ENCODE measurements around the gene TBCK.
"Not testable (repeated sequence)": the region's sequence is repeated elsewhere in the genome, so short reads cannot be mapped to it uniquely, and the experiment has no call there.

TBCK gene

GRCh38 chr4:106132045-106132444 lies 184.0 kb downstream of the TBCK start:
- no peak for DNase-seq (ENCODE audit: low read depth in 2 of 3, low spot score in 1 of 3)

- no peak for DNase-seq (ENCODE audit: low read depth in 2 of 3, low spot score in 1 of 3)
Measured at GRCh38 chr4:106126062-106126461, 189.9 kb downstream of the TBCK start.

DNA sequence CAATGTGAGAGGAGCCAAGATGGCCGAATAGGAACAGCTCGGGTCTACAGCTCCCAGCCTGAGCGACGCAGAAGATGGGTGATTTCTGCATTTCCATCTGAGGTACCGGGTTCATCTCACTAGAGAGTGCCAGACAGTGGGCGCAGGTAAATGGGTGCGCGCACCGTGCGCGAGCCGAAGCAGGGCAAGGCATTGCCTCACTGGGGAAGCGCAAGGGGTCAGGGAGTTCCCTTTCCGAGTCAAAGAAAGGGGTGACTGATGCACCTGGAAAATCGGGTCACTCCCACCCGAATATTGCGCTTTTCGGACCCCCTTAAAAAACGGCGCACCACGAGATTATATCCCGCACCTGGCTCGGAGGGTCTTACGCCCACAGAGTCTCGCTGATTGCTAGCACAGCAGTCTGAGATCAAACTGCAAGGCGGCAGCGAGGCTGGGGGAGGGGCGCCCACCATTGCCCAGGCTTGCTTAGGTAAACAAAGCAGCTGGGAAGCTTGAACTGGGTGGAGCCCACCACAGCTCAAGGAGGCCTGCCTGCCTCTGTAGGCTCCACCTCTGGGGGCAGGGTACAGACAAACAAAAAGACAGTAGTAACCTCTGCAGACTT lies 196.0 kb downstream of the TBCK start:
- DNase-seq (ENCODE audit: low read depth in 2 of 3, low spot score in 1 of 3): not testable (repeated sequence)

DNA sequence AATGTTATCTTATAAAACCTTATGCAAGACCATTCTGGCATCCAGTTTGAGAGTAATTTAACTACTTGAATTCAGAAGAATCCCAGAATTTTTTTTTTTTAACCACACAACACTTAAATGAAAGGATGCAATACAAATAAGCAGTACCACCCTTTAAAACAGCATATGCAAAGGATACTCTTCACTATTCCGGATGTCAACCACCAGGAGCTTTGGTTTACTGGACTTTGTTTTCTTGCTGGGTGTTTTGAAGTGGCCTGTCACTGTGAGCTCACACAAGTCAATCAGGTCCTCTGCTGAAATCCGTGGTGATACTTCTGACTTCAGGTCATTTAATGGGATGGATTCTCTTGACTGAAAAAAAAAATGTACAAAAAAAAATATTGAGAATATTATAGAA lies 200.0 kb downstream of the TBCK start:
- DNase-seq (ENCODE audit: low read depth in 2 of 3, low spot score in 1 of 3): no peak

GRCh38 chr4:106114270-106114669 lies 201.7 kb downstream of the TBCK start:
- DNase-seq (ENCODE audit: low read depth in 2 of 3, low spot score in 1 of 3): no peak

GRCh38 chr4:106111778-106112469 lies 204.1 kb downstream of the TBCK start:
- DNase-seq (ENCODE audit: low read depth in 2 of 3, low spot score in 1 of 3): not testable (repeated sequence)

- no peak for DNase-seq (ENCODE audit: low read depth in 2 of 3, low spot score in 1 of 3)
Measured at GRCh38 chr4:106109929-106110328, 206.1 kb downstream of the TBCK start.

DNA sequence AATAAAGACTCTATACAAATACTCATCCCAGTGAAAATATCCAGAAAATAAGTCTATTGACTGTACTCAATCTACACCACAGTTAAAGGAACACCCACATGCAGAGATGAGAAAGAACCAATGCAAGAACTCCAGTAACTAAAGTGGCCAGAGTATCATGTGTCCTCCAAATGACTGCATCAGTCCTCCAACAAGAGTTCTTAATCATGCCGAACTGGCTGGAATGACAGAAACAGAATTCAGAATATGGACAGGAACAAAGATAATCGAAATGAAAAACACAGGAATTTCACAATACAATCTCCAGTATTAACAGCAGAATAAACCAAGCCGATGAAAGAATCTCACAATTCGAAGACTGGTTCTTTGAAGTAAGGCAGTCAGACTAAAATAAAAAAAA lies 210.3 kb downstream of the TBCK start:
- DNase-seq (ENCODE audit: low read depth in 2 of 3, low spot score in 1 of 3): no peak

DNA sequence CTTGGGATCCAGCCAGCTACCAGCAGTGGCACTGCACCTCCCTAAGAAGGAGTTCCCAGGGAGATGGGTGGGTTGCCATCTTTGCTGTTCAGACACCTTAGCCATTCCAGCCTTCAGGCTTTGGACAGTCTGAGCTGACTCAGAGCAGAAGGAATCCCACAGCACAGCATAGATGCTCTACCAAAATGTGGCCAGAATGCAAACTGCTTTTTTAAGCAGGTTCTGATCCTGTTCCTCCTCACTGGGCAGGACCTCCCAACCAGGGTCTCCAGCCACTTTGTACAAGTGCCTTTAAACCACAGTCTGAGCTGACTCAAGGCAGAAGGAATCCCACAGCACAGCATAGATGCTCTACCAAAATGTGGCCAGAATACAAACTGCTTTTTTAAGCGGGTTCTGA lies 211.7 kb downstream of the TBCK start:
- DNase-seq (ENCODE audit: low read depth in 2 of 3, low spot score in 1 of 3): no peak

GRCh38 chr4:106096454-106096853 lies 219.6 kb downstream of the TBCK start:
- no peak for DNase-seq (ENCODE audit: low read depth in 2 of 3, low spot score in 1 of 3)

- DNase-seq (ENCODE audit: low read depth in 2 of 3, low spot score in 1 of 3): no peak
Measured at GRCh38 chr4:106095408-106095807, 220.6 kb downstream of the TBCK start.

GRCh38 chr4:106092361-106093040 lies 223.5 kb downstream of the TBCK start:
- DNase-seq (ENCODE audit: low read depth in 2 of 3, low spot score in 1 of 3): no peak

- DNase-seq (ENCODE audit: low read depth in 2 of 3, low spot score in 1 of 3): no peak
Measured at GRCh38 chr4:106090826-106091225, 225.2 kb downstream of the TBCK start.

GRCh38 chr4:106083065-106083464 lies 232.9 kb downstream of the TBCK start:
- DNase-seq (ENCODE audit: low read depth in 2 of 3, low spot score in 1 of 3): no peak

DNA sequence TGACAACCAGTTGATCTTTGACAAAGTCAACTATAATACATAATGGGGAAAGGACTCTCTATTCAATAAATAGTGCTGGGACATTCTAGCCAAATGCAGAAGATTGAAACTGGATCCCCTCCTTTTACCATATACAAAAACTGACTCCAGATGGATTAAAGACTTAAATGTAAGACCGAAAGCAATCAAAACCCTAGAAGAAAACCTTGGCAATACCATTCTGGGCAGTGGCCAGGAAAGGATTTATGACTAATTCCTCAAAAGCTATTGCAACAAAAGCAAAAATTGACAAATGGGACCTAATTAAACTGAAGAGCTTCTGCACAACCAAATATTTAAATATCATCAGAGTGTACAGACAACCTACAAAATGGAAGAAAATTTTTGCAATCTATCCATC lies 235.6 kb downstream of the TBCK start:
- no peak for DNase-seq (ENCODE audit: low read depth in 2 of 3, low spot score in 1 of 3)

DNA sequence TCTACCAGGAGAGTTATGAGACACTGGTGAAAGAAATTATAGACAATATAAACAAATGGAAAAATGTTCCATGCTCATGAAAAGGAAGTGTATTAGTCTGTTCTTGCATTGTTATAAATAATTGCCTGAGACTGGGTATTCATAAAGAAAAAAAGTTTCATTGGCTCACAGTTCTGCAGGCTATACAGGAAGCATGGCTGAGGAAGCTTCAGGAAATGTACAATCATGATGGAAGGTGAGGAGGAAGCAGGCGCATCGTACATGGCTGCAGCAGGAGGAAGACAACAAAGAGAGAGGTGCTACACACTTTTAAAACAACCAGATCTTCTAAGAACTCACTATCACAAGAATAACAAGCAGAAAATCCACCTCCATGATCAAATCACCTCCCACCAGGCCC lies 236.4 kb downstream of the TBCK start:
- DNase-seq (ENCODE audit: low read depth in 2 of 3, low spot score in 1 of 3): no peak

DNA sequence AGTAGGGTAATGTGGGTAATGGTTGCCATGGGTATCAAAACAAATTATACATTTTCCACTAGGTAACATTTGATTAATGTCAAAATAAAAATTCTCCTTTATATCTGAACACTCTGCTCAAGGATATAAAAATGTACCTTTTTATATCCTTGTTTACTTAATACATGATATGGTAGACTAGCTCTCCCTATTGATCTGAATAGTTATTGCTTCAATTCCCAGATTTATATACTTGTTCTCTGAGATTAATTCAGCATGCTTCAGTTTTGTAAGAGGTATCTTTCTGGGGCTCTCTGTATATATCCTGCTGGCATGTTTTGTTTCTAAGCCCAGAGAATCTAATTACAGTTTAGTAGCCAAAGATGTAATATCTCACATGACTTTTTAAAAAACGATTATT lies 251.0 kb downstream of the TBCK start:
- DNase-seq (ENCODE audit: low read depth in 2 of 3, low spot score in 1 of 3): no peak

DNA sequence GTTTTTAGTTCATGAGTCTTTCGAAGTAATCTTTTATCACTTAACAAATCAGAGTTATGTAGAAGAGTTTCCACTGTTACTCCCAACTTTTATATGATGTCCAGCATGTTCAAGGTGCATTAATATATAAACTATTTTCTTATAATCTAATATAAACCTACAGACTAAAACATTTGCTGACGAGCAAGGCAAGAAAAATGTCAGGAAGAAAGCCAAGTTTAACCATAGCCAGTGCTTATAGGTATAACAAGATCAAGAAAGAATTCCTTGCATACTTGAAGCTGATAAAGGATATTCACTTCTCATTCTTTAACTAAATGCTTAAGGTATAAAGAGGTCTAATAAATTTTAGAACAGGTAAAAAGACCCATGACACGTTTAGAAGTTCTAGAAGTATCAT lies 253.0 kb downstream of the TBCK start:
- DNase-seq (ENCODE audit: low read depth in 2 of 3, low spot score in 1 of 3): no peak

- DNase-seq (ENCODE audit: low read depth in 2 of 3, low spot score in 1 of 3): no peak
Measured at GRCh38 chr4:106062452-106062875, 253.5 kb downstream of the TBCK start.

DNA sequence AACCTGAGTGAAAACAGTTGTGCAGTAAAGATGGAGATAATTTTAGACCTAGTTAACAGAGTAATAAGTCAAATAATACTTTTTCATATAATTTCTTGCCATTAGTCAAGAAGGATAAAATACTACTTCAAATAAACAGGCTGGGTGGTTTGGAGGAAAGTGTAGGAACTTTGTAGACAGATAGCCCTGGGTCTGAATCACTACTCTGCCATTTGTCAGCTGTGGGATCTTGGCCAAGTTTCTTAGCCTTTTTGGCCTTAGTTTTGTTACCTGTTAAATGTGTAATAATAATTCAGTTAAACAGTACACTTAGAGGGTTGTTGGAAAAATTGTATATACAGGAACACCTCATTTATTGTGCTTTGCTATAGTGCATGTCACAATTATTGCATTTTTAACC lies 257.1 kb downstream of the TBCK start:
- DNase-seq (ENCODE audit: low read depth in 2 of 3, low spot score in 1 of 3): no peak

DNA sequence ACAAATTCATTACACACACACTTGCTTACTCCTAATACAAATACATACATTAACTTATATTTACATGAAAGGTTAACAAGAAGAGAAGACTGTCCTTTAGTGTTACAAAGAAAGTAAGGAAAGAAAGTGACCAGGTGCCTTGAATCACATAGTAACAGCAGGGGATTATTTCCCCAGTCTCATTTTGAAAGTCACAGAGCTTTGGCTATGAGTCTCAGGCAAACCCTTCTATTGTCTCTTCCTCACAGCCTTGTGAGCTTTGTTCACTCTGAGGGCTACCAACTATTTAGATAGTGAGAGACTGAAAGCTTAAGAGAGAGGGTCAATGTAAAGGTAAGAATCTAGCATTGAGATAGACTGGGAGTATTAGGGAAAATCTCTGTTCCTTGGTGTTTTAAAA lies 259.1 kb downstream of the TBCK start:
- no peak for DNase-seq (ENCODE audit: low read depth in 2 of 3, low spot score in 1 of 3)

GRCh38 chr4:106051514-106051913 lies 264.5 kb downstream of the TBCK start:
- DNase-seq (ENCODE audit: low read depth in 2 of 3, low spot score in 1 of 3): no peak

DNA sequence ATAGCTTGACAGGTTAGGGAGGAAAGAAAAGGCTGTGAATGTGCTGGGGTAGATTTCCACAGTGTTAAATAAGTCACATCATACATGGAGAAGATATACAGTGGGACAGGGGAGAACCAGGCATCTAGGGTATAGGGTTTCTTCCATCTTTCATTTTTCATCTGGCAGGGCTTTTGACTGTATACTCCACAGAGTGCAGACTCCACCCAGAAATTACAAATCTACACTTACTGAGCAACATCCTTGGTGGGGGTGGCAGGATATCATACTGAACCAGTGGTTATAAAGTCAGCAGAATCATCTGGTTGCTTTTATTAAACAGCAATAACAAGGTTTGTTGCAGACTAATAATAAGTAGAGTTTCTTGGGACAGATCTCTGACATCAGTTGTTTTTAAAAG lies 266.5 kb downstream of the TBCK start:
- no peak for DNase-seq (ENCODE audit: low read depth in 2 of 3, low spot score in 1 of 3)

All from stimulated activated CD4-positive, alpha-beta T cell treated with anti-CD3 and anti-CD28 coated beads, Interleukin-12 subunit alpha, Interleukin-12 subunit beta, amount 100 ng/mL, for 48 hours (primary cell).